ENCODE data around the gene JMJD1C.
"Not testable (repeated sequence)": the region's sequence is repeated elsewhere in the genome, so short reads cannot be mapped to it uniquely, and the experiment has no call there.

JMJD1C gene

GRCh38 chr10:63237396-63237795, 228.4 kb downstream of the JMJD1C start:
- H3K9me2 ChIP-seq (replicated peaks; ENCODE audit: control insufficient read depth, low read length) = no peaks in the 10 kb centered on the region
- peaks cover 97% of the 10 kb centered on the region for H3K79me2 ChIP-seq (ENCODE audit: control insufficient read depth, low read length)
- H3K4me3 ChIP-seq (ENCODE audit: low read length) = no peak overlapping the region
- H3K36me3 ChIP-seq (ENCODE audit: control insufficient read depth, low read length) = peaks cover 17% of the 10 kb centered on the region
- TF ChIP-seq EZH2phosphoT487 (IDR thresholded peaks at IDR 0.05; ENCODE audit: borderline replicate concordance, low read length) = no peak
- no peak for TF ChIP-seq CTCF (IDR thresholded peaks at IDR 0.05; ENCODE audit: low read depth, low read length, poor library complexity, severe bottlenecking)
- H3K9me3 ChIP-seq (ENCODE audit: control insufficient read depth, insufficient read depth, low read length) = no peaks in the 10 kb centered on the region
- peaks cover 57% of the 10 kb centered on the region for H3K4me1 ChIP-seq (ENCODE audit: control insufficient read depth, low read length)
- no peak overlapping the region for H3K27ac ChIP-seq (ENCODE audit: low read depth, low read length)
- no peak overlapping the region for H3K4me2 ChIP-seq (ENCODE audit: low read length)
- H3K27me3 ChIP-seq (ENCODE audit: control insufficient read depth, low read length) = no peaks in the 10 kb centered on the region
- H4K20me1 ChIP-seq (ENCODE audit: control insufficient read depth, insufficient read depth, low read depth, low read length) = peaks cover 37% of the 10 kb centered on the region
- peaks cover 18% of the 10 kb centered on the region for H3F3A ChIP-seq (ENCODE audit: control insufficient read depth, insufficient read depth)

- H3F3A ChIP-seq (ENCODE audit: control insufficient read depth, insufficient read depth) = peaks cover 9% of the 10 kb centered on the region; the same call in 1 of the 2 replicates
- H3K4me2 ChIP-seq (ENCODE audit: low read length) = peak overlapping the region; percentile 1; the same call in 1 of the 2 replicates
- no peak overlapping the region for H3K4me3 ChIP-seq (ENCODE audit: low read length)
- peaks cover 21% of the 10 kb centered on the region for H3K36me3 ChIP-seq (ENCODE audit: control insufficient read depth, low read length)
- H4K20me1 ChIP-seq (ENCODE audit: control insufficient read depth, insufficient read depth, low read depth, low read length) = peaks cover 31% of the 10 kb centered on the region
- TF ChIP-seq CTCF (IDR thresholded peaks at IDR 0.05; ENCODE audit: low read depth, low read length, poor library complexity, severe bottlenecking) (no peak), EZH2phosphoT487 (IDR thresholded peaks at IDR 0.05; ENCODE audit: borderline replicate concordance, low read length) (no peak)
- peaks cover 97% of the 10 kb centered on the region for H3K79me2 ChIP-seq (ENCODE audit: control insufficient read depth, low read length)
- H3K27ac ChIP-seq (ENCODE audit: low read depth, low read length) = no peak overlapping the region
- H3K27me3 ChIP-seq (ENCODE audit: control insufficient read depth, low read length) = no peaks in the 10 kb centered on the region
- H3K9me3 ChIP-seq (ENCODE audit: control insufficient read depth, insufficient read depth, low read length) = no peaks in the 10 kb centered on the region
- peaks cover 46% of the 10 kb centered on the region for H3K4me1 ChIP-seq (ENCODE audit: control insufficient read depth, low read length)
- H3K9me2 ChIP-seq (replicated peaks; ENCODE audit: control insufficient read depth, low read length) = no peaks in the 10 kb centered on the region
These were observed 229.5 kb downstream of the JMJD1C start for GRCh38 chr10:63236113-63236935.

- H3K9me2 ChIP-seq (replicated peaks; ENCODE audit: control insufficient read depth, low read length); H3K4me2 ChIP-seq (ENCODE audit: low read length); H3K27me3 ChIP-seq (ENCODE audit: control insufficient read depth, low read length); H3K4me3 ChIP-seq (ENCODE audit: low read length); H3F3A ChIP-seq (ENCODE audit: control insufficient read depth, insufficient read depth); H3K9me3 ChIP-seq (ENCODE audit: control insufficient read depth, insufficient read depth, low read length); H3K27ac ChIP-seq (ENCODE audit: low read depth, low read length): not testable (repeated sequence)
- peaks cover 23% of the 10 kb centered on the region for H4K20me1 ChIP-seq (ENCODE audit: control insufficient read depth, insufficient read depth, low read depth, low read length)
- peaks cover 20% of the 10 kb centered on the region for H3K36me3 ChIP-seq (ENCODE audit: control insufficient read depth, low read length)
- peaks cover 34% of the 10 kb centered on the region for H3K4me1 ChIP-seq (ENCODE audit: control insufficient read depth, low read length)
- H3K79me2 ChIP-seq (ENCODE audit: control insufficient read depth, low read length) = peaks cover 97% of the 10 kb centered on the region
These were observed 230.6 kb downstream of the JMJD1C start for GRCh38 chr10:63235136-63235535.

GRCh38 chr10:63229161-63229560, 236.6 kb downstream of the JMJD1C start:
- Histone ChIP-seq H3K9me2 (replicated peaks; ENCODE audit: control insufficient read depth, low read length) (no peaks in the 10 kb centered on the region), H3K27ac (ENCODE audit: low read depth, low read length) (no peak overlapping the region), H3K9me3 (ENCODE audit: control insufficient read depth, insufficient read depth, low read length) (no peaks in the 10 kb centered on the region), H4K20me1 (ENCODE audit: control insufficient read depth, insufficient read depth, low read depth, low read length) (peaks cover 34% of the 10 kb centered on the region), H3K4me2 (ENCODE audit: low read length) (no peak overlapping the region), H3K4me3 (ENCODE audit: low read length) (no peak overlapping the region), H3F3A (ENCODE audit: control insufficient read depth, insufficient read depth) (peaks cover 6% of the 10 kb centered on the region), H3K27me3 (ENCODE audit: control insufficient read depth, low read length) (no peaks in the 10 kb centered on the region), H3K36me3 (ENCODE audit: control insufficient read depth, low read length) (peaks cover 16% of the 10 kb centered on the region), H3K4me1 (ENCODE audit: control insufficient read depth, low read length) (peaks cover 29% of the 10 kb centered on the region), H3K79me2 (ENCODE audit: control insufficient read depth, low read length) (peaks cover 99% of the 10 kb centered on the region)
- no peak for TF ChIP-seq CTCF (IDR thresholded peaks at IDR 0.05; ENCODE audit: low read depth, low read length, poor library complexity, severe bottlenecking)
- TF ChIP-seq EZH2phosphoT487 (IDR thresholded peaks at IDR 0.05; ENCODE audit: borderline replicate concordance, low read length) = no peak
